H9 (cell line): ENCODE results near the gene SELENOS. TPM values are rescaled to one million over a fixed set of nuclear protein-coding genes. Genes with fewer than 3 reads are reported as not detected.

Experiments used
- DNase-seq: peaks from one replicate; pipeline ENCODE4 v3.0.0-alpha.2; 2017
- H2AFZ ChIP-seq: one replicate; pipeline ENCODE4 v1.6.1; 2013; ENCODE audit warnings: mild to moderate bottlenecking, low read length, control low read depth, moderate library complexity
- H2AK5ac ChIP-seq: 2 replicates; pipeline ENCODE4 v1.6.1; 2013; ENCODE audit warnings: low read length, control low read depth, mixed read lengths; ENCODE audit not compliant: insufficient read length
- H2BK120ac ChIP-seq: one replicate; pipeline ENCODE4 v1.6.1; 2013; ENCODE audit warnings: low read depth, mild to moderate bottlenecking, low read length, control low read depth, inconsistent platforms; ENCODE audit not compliant: poor library complexity, severe bottlenecking
- H2BK12ac ChIP-seq: 2 replicates; pipeline ENCODE4 v1.6.1; 2013; ENCODE audit warnings: low read length, control low read depth, mixed read lengths, low read depth; ENCODE audit not compliant: insufficient read length
- H2BK15ac ChIP-seq: 2 replicates; pipeline ENCODE4 v1.6.1; 2013; ENCODE audit warnings: low read depth, low read length, control low read depth
- H2BK20ac ChIP-seq: one replicate; pipeline ENCODE4 v1.6.1; 2013; ENCODE audit warnings: low read depth, mild to moderate bottlenecking, low read length, control low read depth, inconsistent platforms; ENCODE audit not compliant: poor library complexity, severe bottlenecking
- H2BK5ac ChIP-seq: 2 replicates; pipeline ENCODE4 v1.6.1; 2013; ENCODE audit warnings: low read length, control low read depth, mixed read lengths; ENCODE audit not compliant: insufficient read length
- H3K14ac ChIP-seq: 2 replicates; pipeline ENCODE4 v1.6.1; 2013; ENCODE audit warnings: low read length, control low read depth; ENCODE audit not compliant: insufficient read depth
- H3K18ac ChIP-seq: 2 replicates; pipeline ENCODE4 v1.6.1; 2013; ENCODE audit warnings: low read depth, mild to moderate bottlenecking, mixed read lengths, low read length, control low read depth; ENCODE audit not compliant: insufficient read length
- H3K23ac ChIP-seq: 2 replicates; pipeline ENCODE4 v1.6.1; 2013; ENCODE audit warnings: low read length, control low read depth, mixed read lengths, low read depth; ENCODE audit not compliant: insufficient read length
- H3K23me2 ChIP-seq: 2 replicates; pipeline ENCODE4 v1.6.1; 2013; ENCODE audit warnings: low read depth, mild to moderate bottlenecking, mixed read lengths, low read length, control low read depth; ENCODE audit not compliant: insufficient read length, poor library complexity, severe bottlenecking
- H3K27ac ChIP-seq: 2 replicates; pipeline ENCODE4 v1.5.1; 2013; ENCODE audit warnings: low read length, control low read depth, mixed read lengths, low read depth; ENCODE audit not compliant: insufficient read length
- H3K27me3 ChIP-seq: 2 replicates; pipeline ENCODE4 v1.6.1; 2013; ENCODE audit warnings: low read length, control low read depth, inconsistent platforms; ENCODE audit not compliant: insufficient read depth
- H3K4ac ChIP-seq: 2 replicates; pipeline ENCODE4 v1.6.1; 2013; ENCODE audit warnings: low read depth, mild to moderate bottlenecking, control low read depth, inconsistent platforms, low read length, moderate library complexity
- H3K4me1 ChIP-seq: 2 replicates; pipeline ENCODE4 v1.6.1; 2013; ENCODE audit warnings: low read length, control low read depth, inconsistent platforms; ENCODE audit not compliant: insufficient read depth
- H3K4me2 ChIP-seq: 2 replicates; pipeline ENCODE4 v1.6.1; 2013; ENCODE audit warnings: low read length, control low read depth, mixed read lengths; ENCODE audit not compliant: insufficient read length, insufficient read depth
- H3K56ac ChIP-seq: 2 replicates; pipeline ENCODE4 v1.6.1; 2013; ENCODE audit warnings: low read depth, mild to moderate bottlenecking, mixed read lengths, low read length, control low read depth; ENCODE audit not compliant: insufficient read length
- H3K79me1 ChIP-seq: 2 replicates; pipeline ENCODE4 v1.6.1; 2013; ENCODE audit warnings: low read depth, mild to moderate bottlenecking, moderate library complexity, low read length, control low read depth, inconsistent platforms; ENCODE audit not compliant: insufficient read depth, poor library complexity, severe bottlenecking
- H3K79me2 ChIP-seq: 2 replicates; pipeline ENCODE4 v1.6.1; 2013; ENCODE audit warnings: low read length, control low read depth, inconsistent platforms; ENCODE audit not compliant: insufficient read depth
- H3K9ac ChIP-seq: 2 replicates; pipeline ENCODE4 v1.6.1; 2013; ENCODE audit warnings: low read length, control low read depth, mixed read lengths; ENCODE audit not compliant: insufficient read length; ENCODE audit errors: extremely low read depth
- H3K9me3 ChIP-seq: one replicate; pipeline ENCODE4 v1.6.1; 2013; ENCODE audit warnings: low read depth, low read length, inconsistent platforms; ENCODE audit not compliant: control insufficient read depth
- H3T11ph ChIP-seq: one replicate; pipeline ENCODE4 v1.6.1; 2013; ENCODE audit warnings: mild to moderate bottlenecking, low read length, control low read depth, inconsistent platforms
- H4K20me1 ChIP-seq: one replicate; pipeline ENCODE4 v1.6.1; 2013; ENCODE audit not compliant: control insufficient read depth, insufficient read length, insufficient read depth
- H4K5ac ChIP-seq: 2 replicates; pipeline ENCODE4 v1.6.1; 2013; ENCODE audit warnings: low read depth, mild to moderate bottlenecking, mixed read lengths, low read length, control low read depth; ENCODE audit not compliant: insufficient read length
- H4K8ac ChIP-seq: replicated peaks from 2 replicates; pipeline ENCODE4 v1.6.1; 2013; ENCODE audit warnings: low read length, control low read depth, mixed read lengths, low read depth; ENCODE audit not compliant: insufficient read length
- H4K91ac ChIP-seq: 2 replicates; pipeline ENCODE4 v1.6.1; 2013; ENCODE audit warnings: low read depth, mild to moderate bottlenecking, moderate library complexity, mixed read lengths, low read length, control low read depth; ENCODE audit not compliant: insufficient read length
- H3K27ac Mint-ChIP-seq, 3 experiments: 2 replicates in 2 of 3; 3 replicates in 1 of 3; pipeline ENCODE4 v1.8.0; 2020 to 2021; ENCODE audit warnings: mixed read lengths in 3 of 3, mild to moderate bottlenecking in 1 of 3, moderate library complexity in 1 of 3
- H3K27me3 Mint-ChIP-seq: 2 replicates; pipeline ENCODE4 v1.8.0; 2021; ENCODE audit warnings: low read depth, mild to moderate bottlenecking, moderate library complexity, mixed read lengths
- H3K36me3 Mint-ChIP-seq, 3 experiments: 2 replicates in 2 of 3; 3 replicates in 1 of 3; pipeline ENCODE4 v1.8.0; 2020 to 2021; ENCODE audit warnings: low read depth in 3 of 3, mixed read lengths in 3 of 3; ENCODE audit not compliant: insufficient read depth in 1 of 3
- H3K4me1 Mint-ChIP-seq, 2 experiments: 2 replicates each; pipeline ENCODE4 v1.8.0; 2020; ENCODE audit warnings: mixed read lengths in 2 of 2
- H3K4me3 Mint-ChIP-seq, 2 experiments: 2 replicates in 1 of 2; 3 replicates in 1 of 2; pipeline ENCODE4 v1.8.0; 2020 to 2021; ENCODE audit warnings: mild to moderate bottlenecking in 2 of 2, mixed read lengths in 2 of 2, moderate library complexity in 1 of 2
- H3K9me3 Mint-ChIP-seq, 2 experiments: 2 replicates in 1 of 2; 3 replicates in 1 of 2; pipeline ENCODE4 v1.8.0; 2020; ENCODE audit warnings: mild to moderate bottlenecking in 2 of 2, mixed read lengths in 2 of 2, moderate library complexity in 1 of 2
- CTCF ChIP-seq: fragments of 200-600 bp; sonication (generic); conservative IDR thresholded peaks from 3 replicates; pipeline ENCODE4 v1.8.0; 2021; ENCODE audit warnings: antibody characterized with exemption, mild to moderate bottlenecking
- WGBS: extraction: QIAGEN DNeasy Blood & Tissue Kit; methylation state at CpG from one replicate; pipeline ENCODE4 v1.1.7; 2013; ENCODE audit warnings: missing lambda C conversion rate, low lambda C conversion rate, mixed read lengths; ENCODE audit not compliant: insufficient read length; ENCODE audit errors: extremely low coverage; 5-methylcytosine and 5-hydroxymethylcytosine counted together
- total RNA-seq: library from RNA; stranded (reverse); gene quantifications from 2 replicates; pipeline ENCODE4 v1.2.1, GENCODE V29; 2021

SELENOS gene
- total RNA-seq, 1 experiment from 2014 or later, result 57.7 TPM

DNA sequence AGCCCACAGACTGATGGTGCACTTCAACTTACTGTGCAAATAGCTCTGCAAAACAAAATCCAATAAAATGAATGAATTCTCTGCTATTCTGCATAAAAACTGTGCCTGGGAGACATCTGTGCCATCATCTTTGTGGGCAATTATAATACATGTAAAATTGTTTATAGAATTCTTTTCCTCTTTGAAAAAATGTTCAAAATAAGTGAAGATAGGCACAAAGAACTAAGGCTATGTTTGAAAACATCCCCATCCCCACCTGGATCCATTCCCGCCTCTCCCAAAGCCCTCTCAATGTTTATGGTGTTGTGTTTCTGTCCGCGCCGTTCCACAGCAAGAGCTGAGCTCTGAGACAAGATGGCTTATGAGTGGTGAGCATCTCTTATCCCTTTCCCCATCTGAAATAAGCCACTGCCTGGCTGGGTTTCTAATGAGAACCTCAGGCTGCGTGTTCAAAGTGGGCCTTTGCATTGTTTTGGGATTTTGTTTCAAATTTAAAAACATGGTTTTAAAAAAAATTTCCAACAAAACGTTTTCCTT is 40.1 kb upstream of the SELENOS start:
- Histone ChIP-seq H3K4me1 (no peaks in the 10 kb centered on the region), H3K4ac (no peak overlapping the region), H3T11ph (no peak overlapping the region), H3K18ac (no peak overlapping the region), H3K4me2 (no peak overlapping the region), H2BK20ac (no peak overlapping the region), H2BK5ac (no peak overlapping the region), H4K20me1 (no peaks in the 10 kb centered on the region), H3K23ac (no peak overlapping the region), H2AFZ (no peak overlapping the region), H3K14ac (no peak overlapping the region), H3K9me3 (no peaks in the 10 kb centered on the region), H2BK12ac (no peak overlapping the region), H4K8ac (no peak overlapping the region), H4K5ac (no peak overlapping the region), H3K79me2 (no peaks in the 10 kb centered on the region), H2BK15ac (no peak overlapping the region), H3K27me3 (no peaks in the 10 kb centered on the region), H2BK120ac (no peak overlapping the region), H3K56ac (no peak overlapping the region), H2AK5ac (no peak overlapping the region), H3K27ac (no peak overlapping the region), H3K9ac (no peak overlapping the region), H3K23me2 (no peaks in the 10 kb centered on the region), H4K91ac (no peak overlapping the region), H3K79me1 (no peaks in the 10 kb centered on the region)
- H3K4me3 Mint-ChIP-seq, result no peak overlapping the region
- no peak overlapping the region for H3K27ac Mint-ChIP-seq
- no peaks in the 10 kb centered on the region for H3K9me3 Mint-ChIP-seq
- H3K4me1 Mint-ChIP-seq, result peaks cover 4 to 8% of the 10 kb centered on the region in 2 experiments
- H3K27me3 Mint-ChIP-seq, result peaks cover 30% of the 10 kb centered on the region
- WGBS, result no CpG with 5 or more reads among the region's 6 CpGs
- H3K36me3 Mint-ChIP-seq, result no peaks in the 10 kb centered on the region
- TF ChIP-seq CTCF, result no peak
- no peak for DNase-seq
